ENCODE measurements around the gene ITPR1.

GRCh38 chr3:4599612-4600011, 106.5 kb downstream of the ITPR1 start:
- TF ChIP-seq CTCF (IDR thresholded peaks at IDR 0.05), result no peak
- no peak for TF ChIP-seq POLR2A (IDR thresholded peaks at IDR 0.05)
